Measurements from ENCODE around the gene HPCAL1.

GRCh38 chr2:10277293-10278028, 25.2 kb upstream of the HPCAL1 start:
- no peak for TF ChIP-seq EZH2 (IDR thresholded peaks at IDR 0.05; ENCODE audit: borderline replicate concordance, insufficient read depth, low read depth, low read length, poor library complexity, severe bottlenecking)
- TF ChIP-seq CTCF (IDR thresholded peaks at IDR 0.05) = no peak
